HCT116 (cell line): ENCODE results near the gene PON3. TPM values are rescaled to one million over a fixed set of nuclear protein-coding genes. Genes with fewer than 3 reads are reported as not detected.

Source experiments
- ATAC-seq: fragments of 200-7000 bp; cut with Tn5 transposase; 2 replicates; pipeline ENCODE4 v1.9.1; 2020; ENCODE audit warnings: mild to moderate bottlenecking, moderate library complexity
- BruUV-seq: library from RNA; stranded (reverse); fragments of 400-500 nt; replicated peaks from 2 replicates; lab custom pipeline; 2021; lab: Mats Ljungman, UMichigan
- CTCF ChIA-PET: fragments of 300-600 bp; sonication (Branson Sonifier 250); formaldehyde crosslinking; loops from one replicate; lab custom pipeline; 2021; ENCODE audit warnings: antibody characterized with exemption; lab: Charles Lee
- POLR2A ChIA-PET: fragments of 300-600, 350-600 bp; sonication (Branson Sonifier 250); formaldehyde crosslinking; loops from one replicate; lab custom pipeline; 2021; ENCODE audit warnings: antibody characterized with exemption; lab: Charles Lee
- RAD21 ChIA-PET, 2 experiments: fragments of 300-600 bp; sonication (Branson Sonifier 250); formaldehyde crosslinking; loops; one replicate each; lab custom pipeline; 2023; ENCODE audit warnings: low total read pairs in 2 of 2; ENCODE audit not compliant: uncharacterized antibody in 2 of 2, unreplicated experiment in 2 of 2, low non-redundant PET in 1 of 2; lab: Charles Lee
- DNase-seq: peaks from one replicate; pipeline ENCODE4 v3.0.0-alpha.2; 2010; ENCODE audit warnings: low read depth, low spot score
- H2AFZ ChIP-seq: fragments of 200-600 bp; shearing (Covaris generic), sonication (generic); 2 replicates; pipeline ENCODE4 v1.6.1; 2017; ENCODE audit warnings: low read depth, mixed run types, mixed read lengths, antibody characterized with exemption, low read length; ENCODE audit not compliant: poor library complexity, severe bottlenecking
- H3K27ac ChIP-seq: 2 replicates; pipeline ENCODE4 v1.5.1; 2012; ENCODE audit warnings: low read depth, low read length
- H3K27me3 ChIP-seq: fragments of 200-600 bp; sonication (generic); 2 replicates; pipeline ENCODE4 v1.6.1; 2016; ENCODE audit warnings: mixed run types, low read length, mixed read lengths; ENCODE audit not compliant: insufficient read depth
- H3K36me3 ChIP-seq, 2 experiments: fragments of 200-500 bp in 1 of 2; fragments of 200-600 bp in 1 of 2; sonication (Bioruptor generic) in 1 of 2; sonication (generic) in 1 of 2; 2 replicates each; pipeline versions ENCODE4 v1.5.1 to v1.6.1; 2014 to 2016; ENCODE audit warnings: low read length in 2 of 2, inconsistent platforms in 1 of 2, mixed read lengths in 1 of 2, mixed run types in 1 of 2; ENCODE audit not compliant: insufficient read depth in 2 of 2, control insufficient read depth in 1 of 2
- H3K4me1 ChIP-seq, 2 experiments: fragments of 200-600 bp in 1 of 2; sonication (generic) in 1 of 2; 2 replicates each; pipeline versions ENCODE4 v1.5.1 to v1.6.1; 2012 to 2017; ENCODE audit warnings: low read length in 2 of 2, inconsistent platforms in 1 of 2, mild to moderate bottlenecking in 1 of 2, mixed read lengths in 1 of 2, mixed run types in 1 of 2, moderate library complexity in 1 of 2; ENCODE audit not compliant: insufficient read depth in 2 of 2, control insufficient read depth in 1 of 2
- H3K4me2 ChIP-seq: fragments of 200-600 bp; sonication (generic); 2 replicates; pipeline ENCODE4 v1.6.1; 2017; ENCODE audit warnings: mixed run types, low read length, mixed read lengths
- H3K4me3 ChIP-seq, 2 experiments: fragments of 200-600 bp in 1 of 2; sonication (generic) in 1 of 2; replicated peaks in 1 of 2; 2 replicates each; pipeline ENCODE4 v1.5.1; 2011 to 2016; ENCODE audit warnings: low read length in 2 of 2, control low read depth in 1 of 2, low read depth in 1 of 2, mild to moderate bottlenecking in 1 of 2, mixed read lengths in 1 of 2, mixed run types in 1 of 2
- H3K79me2 ChIP-seq: fragments of 200-600 bp; sonication (generic); 2 replicates; pipeline ENCODE4 v1.6.1; 2017; ENCODE audit warnings: mild to moderate bottlenecking, mixed run types, low read length, moderate library complexity, mixed read lengths; ENCODE audit not compliant: insufficient read depth
- H3K9ac ChIP-seq: fragments of 200-600 bp; sonication (generic); 2 replicates; pipeline ENCODE4 v1.6.1; 2016; ENCODE audit warnings: low read length, mixed read lengths
- H3K9me2 ChIP-seq: fragments of 200-600 bp; sonication (generic), shearing (Covaris generic); 2 replicates; pipeline ENCODE4 v1.6.1; 2017; ENCODE audit warnings: mixed run types, mild to moderate bottlenecking, moderate library complexity; ENCODE audit not compliant: insufficient read depth
- H3K9me3 ChIP-seq, 2 experiments: fragments of 200-500 bp in 1 of 2; fragments of 200-600 bp in 1 of 2; sonication (Bioruptor generic) in 1 of 2; sonication (generic) in 1 of 2; 2 replicates each; pipeline ENCODE4 v1.6.1; 2014 to 2017; ENCODE audit warnings: low read length in 2 of 2, mixed read lengths in 2 of 2, inconsistent platforms in 1 of 2, low read depth in 1 of 2, mild to moderate bottlenecking in 1 of 2, mixed run types in 1 of 2, moderate library complexity in 1 of 2; ENCODE audit not compliant: control insufficient read depth in 1 of 2, insufficient read depth in 1 of 2
- H4K20me1 ChIP-seq: fragments of 200-600 bp; sonication (generic), shearing (Covaris generic); 2 replicates; pipeline ENCODE4 v1.6.1; 2017; ENCODE audit warnings: mixed run types, mild to moderate bottlenecking, moderate library complexity; ENCODE audit not compliant: insufficient read depth
- CBX3 ChIP-seq: IDR thresholded peaks from 2 replicates; pipeline ENCODE4 v1.6.1; 2012; ENCODE audit warnings: low read depth
- CEBPB ChIP-seq: IDR thresholded peaks from 2 replicates; pipeline ENCODE4 v1.6.1; 2012; ENCODE audit warnings: low read depth
- CTCF ChIP-seq, 3 experiments: fragments of 200-600 bp in 1 of 3; sonication (generic) in 1 of 3; IDR thresholded peaks in 2 of 3; conservative IDR thresholded peaks in 1 of 3; 2 replicates each; pipeline ENCODE4 v1.5.1; 2012 to 2017; ENCODE audit warnings: low read depth in 2 of 3, low read length in 2 of 3, antibody characterized with exemption in 1 of 3, borderline replicate concordance in 1 of 3, control low read depth in 1 of 3, mild to moderate bottlenecking in 1 of 3, mixed read lengths in 1 of 3, mixed run types in 1 of 3, moderate library complexity in 1 of 3; ENCODE audit not compliant: insufficient read depth in 1 of 3
- ELF1 ChIP-seq: IDR thresholded peaks from 2 replicates; pipeline ENCODE4 v1.6.1; 2012; ENCODE audit warnings: low read depth, borderline replicate concordance
- EZH2 ChIP-seq: fragments of 200-600 bp; sonication (generic); IDR thresholded peaks from 2 replicates; pipeline ENCODE4 v1.6.1; 2017; ENCODE audit warnings: antibody characterized with exemption, mixed run types
- EZH2phosphoT487 ChIP-seq: fragments of 200-600 bp; IDR thresholded peaks from 2 replicates; pipeline ENCODE4 v1.6.1; 2018; ENCODE audit warnings: antibody characterized with exemption, borderline replicate concordance
- FOSL1 ChIP-seq: IDR thresholded peaks from 2 replicates; pipeline ENCODE4 v1.6.1; 2012; ENCODE audit warnings: low read depth
- JUND ChIP-seq: IDR thresholded peaks from 2 replicates; pipeline ENCODE4 v1.6.1; 2012
- MAX ChIP-seq: IDR thresholded peaks from 2 replicates; pipeline ENCODE4 v1.6.1; 2012
- RAD21 ChIP-seq: IDR thresholded peaks from 2 replicates; pipeline ENCODE4 v1.6.1; 2012; ENCODE audit warnings: low read depth, mild to moderate bottlenecking
- SIN3A ChIP-seq: IDR thresholded peaks from 2 replicates; pipeline ENCODE4 v1.6.1; 2012; ENCODE audit warnings: low read depth
- SRF ChIP-seq: IDR thresholded peaks from 2 replicates; pipeline ENCODE4 v1.6.1; 2012; ENCODE audit warnings: low read depth
- ZBTB33 ChIP-seq: IDR thresholded peaks from 2 replicates; pipeline ENCODE4 v1.6.1; 2011; ENCODE audit warnings: mild to moderate bottlenecking, low read length, moderate library complexity; ENCODE audit not compliant: insufficient replicate concordance; ENCODE audit errors: extremely low read depth
- ZFX ChIP-seq: fragments of 450-650 bp; IDR thresholded peaks from 2 replicates; pipeline ENCODE4 v1.6.1; 2017
- intact Hi-C: fragments of 100-400 bp; cut with micrococcal nuclease; formaldehyde crosslinking; loops from 2 replicates; pipeline ENCODE4 v1.10.0; 2022
- total RNA-seq: library from RNA; stranded (reverse); gene quantifications from one replicate; pipeline ENCODE4 v1.2.1, GENCODE V29; 2021; ENCODE audit not compliant: unreplicated experiment

PON3 gene
- total RNA-seq, 1 experiment from 2014 or later, result 2.6 TPM

GRCh38 chr7:95320651-95321050 is 75.5 kb downstream of the PON3 start:
- intact Hi-C loops, result no loop called here
- H4K20me1 ChIP-seq, result no peaks in the 10 kb centered on the region
- no peaks in the 10 kb centered on the region for H3K9me2 ChIP-seq
- no peaks in the 10 kb centered on the region for H3K36me3 ChIP-seq
- H3K4me2 ChIP-seq, result no peak overlapping the region
- BruUV-seq, result no TSS peak
- no peak overlapping the region for H3K27ac ChIP-seq
- no peak for ATAC-seq
- ChIA-PET RAD21 (interaction anchor here in 1 of 2 experiments (0.7 kb wide), 1 partner anchor 342 kb away, joined by 3 read pairs; no protein-coding TSS in a partner anchor), POLR2A (no interaction called here), CTCF (no interaction called here)
- no peaks in the 10 kb centered on the region for H3K27me3 ChIP-seq
- no peak for TF ChIP-seq ZFX
- no peak for TF ChIP-seq FOSL1
- no peak for TF ChIP-seq SRF
- TF ChIP-seq EZH2phosphoT487, result no peak
- no peak for TF ChIP-seq SIN3A
- TF ChIP-seq CBX3, result no peak
- no peak for TF ChIP-seq JUND
- DNase-seq, result no peak
- H3K9me3 ChIP-seq, result no peaks in the 10 kb centered on the region
- no peaks in the 10 kb centered on the region for H3K79me2 ChIP-seq
- no peak overlapping the region for H2AFZ ChIP-seq
- H3K4me3 ChIP-seq, result no peak overlapping the region
- no peak overlapping the region for H3K9ac ChIP-seq
- H3K4me1 ChIP-seq, result no peaks in the 10 kb centered on the region

GRCh38 chr7:95319570-95319969 is 76.6 kb downstream of the PON3 start:
- H3K4me2 ChIP-seq, result no peak overlapping the region
- no peaks in the 10 kb centered on the region for H3K9me3 ChIP-seq
- H4K20me1 ChIP-seq, result no peaks in the 10 kb centered on the region
- intact Hi-C loops, result no loop called here
- DNase-seq, result no peak
- H2AFZ ChIP-seq, result no peak overlapping the region
- CTCF ChIA-PET, result no interaction called here
- POLR2A ChIA-PET, result no interaction called here
- no peaks in the 10 kb centered on the region for H3K36me3 ChIP-seq
- H3K9me2 ChIP-seq, result no peaks in the 10 kb centered on the region
- no peaks in the 10 kb centered on the region for H3K79me2 ChIP-seq
- H3K9ac ChIP-seq, result no peak overlapping the region
- no peak overlapping the region for H3K27ac ChIP-seq
- ATAC-seq, result no peak
- no TSS peak for BruUV-seq
- TF ChIP-seq SRF (no peak), CTCF (IDR thresholded peaks at IDR 0.05 in 2 of 3, conservative IDR thresholded peaks at IDR 0.05 in 1 of 3; ENCODE audit: borderline replicate concordance in 1 of 3, insufficient read depth in 1 of 3, low read depth in 2 of 3, low read length in 2 of 3) (no peak), CEBPB (no peak), JUND (no peak), EZH2phosphoT487 (no peak), EZH2 (no peak), RAD21 (no peak), ZFX (no peak), FOSL1 (no peak), MAX (no peak), ZBTB33 (no peak), CBX3 (no peak), ELF1 (no peak)
- H3K27me3 ChIP-seq, result no peaks in the 10 kb centered on the region
- RAD21 ChIA-PET, result no interaction called here
- H3K4me1 ChIP-seq, result no peaks in the 10 kb centered on the region
- H3K4me3 ChIP-seq, result no peak overlapping the region
